WTC11 (cell line): ENCODE measurements around the gene FHOD3. TPM values are rescaled to one million over a fixed set of nuclear protein-coding genes. Genes with fewer than 3 reads are reported as not detected.
A peak's percentile ranks its signal among the peaks of the same experiment; 100 is the strongest.

Experiments
- ATAC-seq: fragments of 200-7000 bp; cut with Tn5 transposase; 2 replicates; pipeline ENCODE4 v1.10.0; 2021; ENCODE audit warnings: mild to moderate bottlenecking, moderate library complexity
- CTCF ChIA-PET: fragments of 300-600 bp; sonication (Branson Sonifier 250); formaldehyde crosslinking; loops from one replicate; lab custom pipeline; 2021; ENCODE audit warnings: antibody characterized with exemption; lab: Charles Lee
- POLR2A ChIA-PET: fragments of 350-600 bp; sonication (Branson Sonifier 250); formaldehyde crosslinking; loops from one replicate; lab custom pipeline; 2021; ENCODE audit warnings: antibody characterized with exemption; lab: Charles Lee
- DNase-seq: peaks from one replicate; pipeline ENCODE4 v3.0.0; 2021; ENCODE audit warnings: low spot score
- H3K27ac Mint-ChIP-seq: 2 replicates; pipeline ENCODE4 v1.8.0; 2021; ENCODE audit warnings: mixed read lengths
- H3K27me3 Mint-ChIP-seq: 2 replicates; pipeline ENCODE4 v1.8.0; 2021; ENCODE audit warnings: low read depth, mild to moderate bottlenecking, moderate library complexity, mixed read lengths
- H3K36me3 Mint-ChIP-seq: 2 replicates; pipeline ENCODE4 v1.8.0; 2021; ENCODE audit warnings: mixed read lengths
- H3K4me1 Mint-ChIP-seq: 2 replicates; pipeline ENCODE4 v1.8.0; 2022; ENCODE audit warnings: mixed read lengths
- H3K4me3 Mint-ChIP-seq: 2 replicates; pipeline ENCODE4 v1.8.0; 2021; ENCODE audit warnings: mild to moderate bottlenecking, moderate library complexity, mixed read lengths
- H3K9me3 Mint-ChIP-seq: 2 replicates; pipeline ENCODE4 v1.8.0; 2021; ENCODE audit warnings: mixed read lengths
- FOXJ3 ChIP-seq: sonication (generic); formaldehyde crosslinking; IDR thresholded peaks from 2 replicates; pipeline ENCODE4 v1.9.0; 2021; ENCODE audit warnings: missing genetic modification reagents, mild to moderate bottlenecking, borderline replicate concordance
- GABPB1 ChIP-seq: sonication (generic); formaldehyde crosslinking; IDR thresholded peaks from 2 replicates; pipeline ENCODE4 v1.8.1; 2023; ENCODE audit warnings: mild to moderate bottlenecking, missing genetic modification reagents
- GRHL2 ChIP-seq: fragments of 250-450 bp; sonication (Bioruptor Pico); IDR thresholded peaks from 2 replicates; pipeline ENCODE4 v1.8.0; 2022; ENCODE audit warnings: mild to moderate bottlenecking, moderate library complexity; ENCODE audit not compliant: insufficient replicate concordance, severe bottlenecking
- NR1H2 ChIP-seq: sonication (generic); formaldehyde crosslinking; IDR thresholded peaks from 2 replicates; pipeline ENCODE4 v1.9.0; 2021; ENCODE audit warnings: mild to moderate bottlenecking, moderate library complexity, missing genetic modification reagents
- NR2C2 ChIP-seq: sonication (generic); formaldehyde crosslinking; IDR thresholded peaks from 2 replicates; pipeline ENCODE4 v1.8.0; 2022; ENCODE audit warnings: mild to moderate bottlenecking, missing genetic modification reagents
- RORB ChIP-seq: fragments of 250-450 bp; sonication (Bioruptor Pico); IDR thresholded peaks from 2 replicates; pipeline ENCODE4 v1.9.0; 2021; ENCODE audit warnings: mild to moderate bottlenecking
- SMAD3 ChIP-seq: sonication (generic); formaldehyde crosslinking; IDR thresholded peaks from 2 replicates; pipeline ENCODE4 v1.8.0; 2022; ENCODE audit warnings: missing genetic modification reagents, mild to moderate bottlenecking, borderline replicate concordance
- SOX15 ChIP-seq: fragments of 250-450 bp; sonication (Bioruptor Pico); IDR thresholded peaks from 2 replicates; pipeline ENCODE4 v1.9.0; 2021; ENCODE audit warnings: mild to moderate bottlenecking
- SP1 ChIP-seq: sonication (generic); formaldehyde crosslinking; conservative IDR thresholded peaks from 2 replicates; pipeline ENCODE4 v1.8.1; 2022; ENCODE audit warnings: missing genetic modification reagents
- ZBTB21 ChIP-seq: sonication (generic); formaldehyde crosslinking; IDR thresholded peaks from 2 replicates; pipeline ENCODE4 v1.8.1; 2023; ENCODE audit warnings: mild to moderate bottlenecking, missing genetic modification reagents, borderline replicate concordance
- ZNF232 ChIP-seq: sonication (generic); formaldehyde crosslinking; IDR thresholded peaks from 2 replicates; pipeline ENCODE4 v1.8.0; 2022; ENCODE audit warnings: mild to moderate bottlenecking, missing genetic modification reagents
- ZNF317 ChIP-seq: sonication (generic); formaldehyde crosslinking; IDR thresholded peaks from 2 replicates; pipeline ENCODE4 v1.8.1; 2023; ENCODE audit warnings: low read depth, mild to moderate bottlenecking, moderate library complexity, missing genetic modification reagents, borderline replicate concordance
- ZNF671 ChIP-seq: fragments of 250-450 bp; sonication (Bioruptor Pico); IDR thresholded peaks from 2 replicates; pipeline ENCODE4 v1.8.0; 2021; ENCODE audit warnings: mild to moderate bottlenecking
- total RNA-seq: library from RNA; stranded (reverse); gene quantifications from 3 replicates; pipeline ENCODE4 v1.2.3, GENCODE V29; 2021
- TF ChIP-seq, protein P1 (sequence below): fragments of 250-450 bp; sonication (Bioruptor Pico); IDR thresholded peaks from 2 replicates; pipeline ENCODE4 v1.9.0; 2021; ENCODE audit warnings: mild to moderate bottlenecking, borderline replicate concordance
- TF ChIP-seq, protein P2 (sequence below): sonication (generic); formaldehyde crosslinking; IDR thresholded peaks from 2 replicates; pipeline ENCODE4 v1.8.0; 2022; ENCODE audit warnings: mild to moderate bottlenecking, missing genetic modification reagents

Gene FHOD3
- total RNA-seq, 1 experiment from 2014 or later, result 3.8 TPM

DNA sequence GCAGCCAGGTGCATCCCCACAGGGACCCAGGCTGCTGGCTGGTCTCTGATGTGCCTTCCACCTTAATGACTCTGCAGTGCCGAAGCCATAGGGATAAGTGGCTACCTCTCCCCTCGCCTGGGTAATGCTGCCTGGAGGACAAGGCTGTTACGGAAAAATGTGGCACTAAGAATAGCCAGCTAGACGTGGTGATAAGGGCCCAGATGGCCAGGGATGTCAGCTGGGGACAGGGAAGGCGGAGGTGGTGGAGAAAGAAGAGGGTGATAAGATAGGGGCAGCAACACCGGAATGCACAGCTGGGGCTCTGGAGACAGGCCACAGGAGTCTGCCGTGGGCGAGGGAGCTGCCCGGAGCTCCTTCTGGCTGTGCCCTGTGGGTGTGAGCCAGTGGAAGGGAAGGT, 170.6 kb downstream of the FHOD3 start (continued):
- TF ChIP-seq, protein P1, sequence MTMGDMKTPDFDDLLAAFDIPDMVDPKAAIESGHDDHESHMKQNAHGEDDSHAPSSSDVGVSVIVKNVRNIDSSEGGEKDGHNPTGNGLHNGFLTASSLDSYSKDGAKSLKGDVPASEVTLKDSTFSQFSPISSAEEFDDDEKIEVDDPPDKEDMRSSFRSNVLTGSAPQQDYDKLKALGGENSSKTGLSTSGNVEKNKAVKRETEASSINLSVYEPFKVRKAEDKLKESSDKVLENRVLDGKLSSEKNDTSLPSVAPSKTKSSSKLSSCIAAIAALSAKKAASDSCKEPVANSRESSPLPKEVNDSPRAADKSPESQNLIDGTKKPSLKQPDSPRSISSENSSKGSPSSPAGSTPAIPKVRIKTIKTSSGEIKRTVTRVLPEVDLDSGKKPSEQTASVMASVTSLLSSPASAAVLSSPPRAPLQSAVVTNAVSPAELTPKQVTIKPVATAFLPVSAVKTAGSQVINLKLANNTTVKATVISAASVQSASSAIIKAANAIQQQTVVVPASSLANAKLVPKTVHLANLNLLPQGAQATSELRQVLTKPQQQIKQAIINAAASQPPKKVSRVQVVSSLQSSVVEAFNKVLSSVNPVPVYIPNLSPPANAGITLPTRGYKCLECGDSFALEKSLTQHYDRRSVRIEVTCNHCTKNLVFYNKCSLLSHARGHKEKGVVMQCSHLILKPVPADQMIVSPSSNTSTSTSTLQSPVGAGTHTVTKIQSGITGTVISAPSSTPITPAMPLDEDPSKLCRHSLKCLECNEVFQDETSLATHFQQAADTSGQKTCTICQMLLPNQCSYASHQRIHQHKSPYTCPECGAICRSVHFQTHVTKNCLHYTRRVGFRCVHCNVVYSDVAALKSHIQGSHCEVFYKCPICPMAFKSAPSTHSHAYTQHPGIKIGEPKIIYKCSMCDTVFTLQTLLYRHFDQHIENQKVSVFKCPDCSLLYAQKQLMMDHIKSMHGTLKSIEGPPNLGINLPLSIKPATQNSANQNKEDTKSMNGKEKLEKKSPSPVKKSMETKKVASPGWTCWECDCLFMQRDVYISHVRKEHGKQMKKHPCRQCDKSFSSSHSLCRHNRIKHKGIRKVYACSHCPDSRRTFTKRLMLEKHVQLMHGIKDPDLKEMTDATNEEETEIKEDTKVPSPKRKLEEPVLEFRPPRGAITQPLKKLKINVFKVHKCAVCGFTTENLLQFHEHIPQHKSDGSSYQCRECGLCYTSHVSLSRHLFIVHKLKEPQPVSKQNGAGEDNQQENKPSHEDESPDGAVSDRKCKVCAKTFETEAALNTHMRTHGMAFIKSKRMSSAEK (CRISPR knock-in tag), result no peak
- TF ChIP-seq GABPB1 (CRISPR knock-in tag), result no peak
- no peak for TF ChIP-seq SP1 (CRISPR knock-in tag)
- no peak for TF ChIP-seq RORB
- TF ChIP-seq NR2C2 (CRISPR knock-in tag), result no peak
- no peak for TF ChIP-seq ZNF317 (CRISPR knock-in tag)
- TF ChIP-seq FOXJ3 (CRISPR knock-in tag), result no peak
- no peak for TF ChIP-seq GRHL2 (CRISPR knock-in tag)

DNA sequence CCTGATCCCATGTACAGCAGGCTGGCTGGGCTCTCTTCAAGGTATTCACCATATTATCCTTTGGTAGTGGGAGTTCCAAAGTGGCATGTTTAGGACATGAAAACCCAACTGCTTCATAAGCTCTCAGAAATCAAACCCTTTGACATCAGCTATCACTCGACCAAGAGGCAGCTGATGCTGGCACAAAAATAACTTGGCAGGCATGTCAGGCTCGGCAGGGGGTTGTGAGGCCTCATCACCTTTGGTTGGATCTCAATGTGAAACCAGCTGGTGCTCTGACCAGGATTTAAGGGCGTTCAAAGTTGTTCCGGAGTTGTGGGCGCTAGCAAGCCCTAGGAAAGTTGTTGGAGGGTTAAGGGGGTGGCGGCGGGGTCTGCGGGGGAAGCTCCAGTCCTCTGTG, 171.9 kb downstream of the FHOD3 start:
- ChIA-PET POLR2A (no interaction called here), CTCF (no interaction called here)
- Mint-ChIP-seq H3K36me3 (no peaks in the 10 kb centered on the region), H3K4me3 (no peak overlapping the region), H3K4me1 (peaks cover 42% of the 10 kb centered on the region), H3K27ac (no peak overlapping the region), H3K9me3 (no peaks in the 10 kb centered on the region), H3K27me3 (no peaks in the 10 kb centered on the region)
- TF ChIP-seq, protein P2, sequence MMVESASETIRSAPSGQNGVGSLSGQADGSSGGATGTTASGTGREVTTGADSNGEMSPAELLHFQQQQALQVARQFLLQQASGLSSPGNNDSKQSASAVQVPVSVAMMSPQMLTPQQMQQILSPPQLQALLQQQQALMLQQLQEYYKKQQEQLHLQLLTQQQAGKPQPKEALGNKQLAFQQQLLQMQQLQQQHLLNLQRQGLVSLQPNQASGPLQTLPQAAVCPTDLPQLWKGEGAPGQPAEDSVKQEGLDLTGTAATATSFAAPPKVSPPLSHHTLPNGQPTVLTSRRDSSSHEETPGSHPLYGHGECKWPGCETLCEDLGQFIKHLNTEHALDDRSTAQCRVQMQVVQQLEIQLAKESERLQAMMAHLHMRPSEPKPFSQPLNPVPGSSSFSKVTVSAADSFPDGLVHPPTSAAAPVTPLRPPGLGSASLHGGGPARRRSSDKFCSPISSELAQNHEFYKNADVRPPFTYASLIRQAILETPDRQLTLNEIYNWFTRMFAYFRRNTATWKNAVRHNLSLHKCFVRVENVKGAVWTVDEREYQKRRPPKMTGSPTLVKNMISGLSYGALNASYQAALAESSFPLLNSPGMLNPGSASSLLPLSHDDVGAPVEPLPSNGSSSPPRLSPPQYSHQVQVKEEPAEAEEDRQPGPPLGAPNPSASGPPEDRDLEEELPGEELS (CRISPR knock-in tag), result no peak
- ATAC-seq, result no peak
- DNase-seq, result no peak

DNA sequence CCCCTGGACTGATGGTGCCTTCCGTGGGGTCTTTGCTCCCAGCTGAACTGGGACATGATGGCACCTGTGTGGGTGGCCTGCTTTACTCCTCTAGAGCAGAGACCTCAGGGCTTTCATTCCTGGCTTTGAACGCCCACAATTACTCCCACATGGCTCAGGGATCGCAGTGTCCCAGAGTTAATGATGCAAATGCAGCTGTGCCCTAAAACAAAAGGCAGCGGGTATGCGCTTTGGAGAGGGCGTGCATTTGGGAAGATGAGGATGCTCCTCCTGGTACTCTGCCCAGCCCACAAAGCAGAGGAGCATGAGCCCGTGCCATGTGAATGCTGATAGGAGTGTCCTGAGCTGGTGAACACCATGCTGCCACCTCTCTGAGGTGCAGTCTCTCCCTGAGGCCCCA, 173.4 kb downstream of the FHOD3 start:
- Mint-ChIP-seq H3K27ac (no peak overlapping the region), H3K4me3 (no peak overlapping the region), H3K9me3 (no peaks in the 10 kb centered on the region), H3K4me1 (peaks cover 42% of the 10 kb centered on the region), H3K27me3 (no peaks in the 10 kb centered on the region), H3K36me3 (no peaks in the 10 kb centered on the region)
- DNase-seq (no peak), ATAC-seq (peak; percentile 38; the same call in 1 of the 2 replicates)
- ChIA-PET POLR2A (no interaction called here), CTCF (no interaction called here)
- TF ChIP-seq SMAD3 (CRISPR knock-in tag), result no peak
- TF ChIP-seq, protein P1 (CRISPR knock-in tag), result no peak
- no peak for TF ChIP-seq ZNF671 (CRISPR knock-in tag)
- no peak for TF ChIP-seq ZNF232 (CRISPR knock-in tag)
- TF ChIP-seq SOX15 (CRISPR knock-in tag), result no peak
- TF ChIP-seq NR1H2, result no peak
- TF ChIP-seq ZBTB21 (CRISPR knock-in tag), result no peak
